D341Med (cell line): Measurements from ENCODE around the gene SLC25A10.

Experiments
- DNase-seq: peaks from one replicate; pipeline ENCODE4 v3.0.0; 2012; ENCODE audit warnings: low spot score

SLC25A10 gene

GRCh38 chr17:81687770-81688541 is 24.1 kb upstream of the SLC25A10 start:
- DNase-seq = peak; percentile 58

DNA sequence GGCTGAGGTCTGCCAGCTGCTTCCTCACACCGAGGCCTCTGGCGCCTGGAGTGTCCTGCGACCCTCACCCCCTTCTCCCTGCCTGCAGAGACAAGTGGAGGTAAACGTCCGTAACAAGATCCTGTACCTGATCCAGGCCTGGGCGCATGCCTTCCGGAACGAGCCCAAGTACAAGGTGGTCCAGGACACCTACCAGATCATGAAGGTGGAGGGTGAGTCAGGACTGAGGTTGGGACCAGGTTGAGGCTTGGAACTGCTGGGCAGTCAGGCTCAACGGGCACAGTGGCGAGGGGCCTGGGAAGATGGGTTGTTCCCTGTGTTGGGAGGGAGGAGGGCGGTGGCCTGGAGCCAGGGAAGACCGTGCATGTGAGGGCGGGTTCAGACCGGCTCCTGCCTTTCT is 23.5 kb upstream of the SLC25A10 start:
- no peak for DNase-seq

DNA sequence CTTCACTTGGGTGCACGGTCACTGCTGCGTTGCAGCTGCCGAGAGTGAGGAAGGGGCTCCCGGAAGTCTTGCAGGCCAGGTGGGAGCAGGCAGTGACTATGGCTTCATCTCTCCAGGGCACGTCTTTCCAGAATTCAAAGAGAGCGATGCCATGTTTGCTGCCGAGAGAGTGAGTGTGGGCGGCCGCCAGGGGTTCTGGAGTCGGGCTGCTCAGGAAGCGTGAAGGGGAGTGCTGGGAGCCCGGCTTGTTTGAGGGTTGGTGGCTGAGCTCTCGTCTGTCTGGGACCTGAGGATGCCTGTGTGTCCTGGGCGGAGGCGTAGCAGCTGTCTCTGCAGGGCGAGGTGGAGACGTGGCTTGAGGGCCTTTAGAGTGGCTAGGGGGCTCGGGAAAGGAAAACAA is 22.0 kb upstream of the SLC25A10 start:
- no peak for DNase-seq

DNA sequence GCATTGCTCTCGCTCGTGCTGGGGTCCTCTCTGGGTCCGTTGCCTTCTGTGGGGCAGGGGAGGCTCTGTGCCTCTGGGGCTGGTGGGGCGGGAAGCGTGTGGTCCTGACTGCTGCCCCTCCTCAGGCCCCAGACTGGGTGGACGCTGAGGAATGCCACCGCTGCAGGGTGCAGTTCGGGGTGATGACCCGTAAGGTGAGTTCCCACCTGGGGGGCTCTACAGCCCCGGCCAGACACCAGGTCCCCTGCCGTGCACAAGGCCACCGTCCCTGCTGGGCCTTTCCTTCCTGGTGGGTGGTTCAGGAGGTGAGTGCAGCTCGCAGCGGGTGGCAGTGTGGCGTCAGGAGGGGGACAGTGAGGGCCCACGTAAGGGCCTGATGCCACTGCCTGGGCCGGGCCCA is 21.5 kb upstream of the SLC25A10 start:
- no peak for DNase-seq

DNA sequence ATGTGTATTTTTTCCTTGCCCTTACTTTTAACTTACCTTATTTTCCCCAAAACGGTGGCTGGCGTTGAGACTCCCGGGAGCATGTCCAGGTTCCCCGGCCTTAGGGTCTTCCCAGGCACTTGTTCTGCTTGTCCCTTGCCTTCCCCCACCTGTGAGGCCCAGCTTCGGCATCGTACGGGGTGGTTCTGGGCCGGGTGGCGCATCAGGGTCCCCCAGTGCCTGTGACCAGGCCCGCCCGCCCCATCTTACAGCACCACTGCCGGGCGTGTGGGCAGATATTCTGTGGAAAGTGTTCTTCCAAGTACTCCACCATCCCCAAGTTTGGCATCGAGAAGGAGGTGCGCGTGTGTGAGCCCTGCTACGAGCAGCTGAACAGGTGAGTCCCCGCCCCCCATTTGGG is 20.9 kb upstream of the SLC25A10 start:
- no peak for DNase-seq

DNA sequence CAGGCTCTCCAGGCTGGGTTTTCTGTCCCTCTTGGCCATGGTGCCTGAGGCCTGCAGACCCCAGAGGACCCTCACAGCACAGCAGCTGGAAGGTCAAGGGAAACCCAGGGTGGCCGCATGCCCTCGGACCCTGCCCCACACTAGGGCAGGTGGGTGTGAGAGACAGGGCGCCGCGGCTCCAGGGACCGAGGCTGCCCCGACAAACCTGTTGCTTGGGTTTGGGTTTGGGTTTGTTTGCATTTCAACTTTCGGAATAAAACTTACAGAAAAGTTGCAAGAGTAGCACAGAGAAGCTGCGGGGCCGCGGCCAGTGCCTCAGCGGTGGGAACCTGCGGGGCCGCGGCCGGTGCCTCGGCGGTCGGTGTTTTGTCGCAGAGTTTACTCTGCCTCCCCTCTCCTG is 20.5 kb upstream of the SLC25A10 start:
- no peak for DNase-seq

DNA sequence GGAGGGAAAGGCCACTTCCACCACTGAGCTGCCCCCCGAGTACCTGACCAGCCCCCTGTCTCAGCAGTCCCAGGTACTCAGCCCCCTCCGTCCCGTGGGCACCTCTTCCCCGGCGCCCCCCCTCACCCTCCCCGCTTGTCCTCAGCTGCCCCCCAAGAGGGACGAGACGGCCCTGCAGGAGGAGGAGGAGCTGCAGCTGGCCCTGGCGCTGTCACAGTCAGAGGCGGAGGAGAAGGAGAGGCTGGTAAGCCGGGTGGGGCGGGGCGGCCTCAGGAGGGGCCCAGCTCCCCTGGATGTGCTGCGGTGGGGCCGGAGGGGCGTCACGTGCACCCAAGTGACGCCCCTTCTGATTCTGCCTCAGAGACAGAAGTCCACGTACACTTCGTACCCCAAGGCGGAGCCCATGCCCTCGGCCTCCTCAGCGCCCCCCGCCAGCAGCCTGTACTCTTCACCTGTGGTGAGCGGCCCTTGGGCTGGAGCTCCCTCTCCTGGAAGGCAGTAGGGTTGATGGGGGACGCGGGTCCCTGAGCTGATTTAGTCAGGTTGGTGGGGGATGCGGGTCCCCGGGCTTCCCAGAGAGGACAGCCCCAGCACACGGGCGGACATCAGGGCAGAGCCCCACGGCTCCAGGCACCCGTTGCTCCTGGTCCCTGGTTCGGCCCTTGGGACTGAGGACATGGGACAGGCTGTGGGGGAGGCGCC is 18.4 kb upstream of the SLC25A10 start:
- peak; percentile 75 for DNase-seq

- no peak for DNase-seq
Observed at GRCh38 chr17:81694810-81695209, 17.3 kb upstream of the SLC25A10 start.

- no peak for DNase-seq
Observed at GRCh38 chr17:81695211-81695610, 16.9 kb upstream of the SLC25A10 start.

GRCh38 chr17:81695801-81696200 is 16.3 kb upstream of the SLC25A10 start:
- DNase-seq = no peak

- DNase-seq = no peak
Observed at GRCh38 chr17:81696218-81696941, 15.7 kb upstream of the SLC25A10 start.

GRCh38 chr17:81697261-81698044 is 14.6 kb upstream of the SLC25A10 start:
- no peak for DNase-seq

DNA sequence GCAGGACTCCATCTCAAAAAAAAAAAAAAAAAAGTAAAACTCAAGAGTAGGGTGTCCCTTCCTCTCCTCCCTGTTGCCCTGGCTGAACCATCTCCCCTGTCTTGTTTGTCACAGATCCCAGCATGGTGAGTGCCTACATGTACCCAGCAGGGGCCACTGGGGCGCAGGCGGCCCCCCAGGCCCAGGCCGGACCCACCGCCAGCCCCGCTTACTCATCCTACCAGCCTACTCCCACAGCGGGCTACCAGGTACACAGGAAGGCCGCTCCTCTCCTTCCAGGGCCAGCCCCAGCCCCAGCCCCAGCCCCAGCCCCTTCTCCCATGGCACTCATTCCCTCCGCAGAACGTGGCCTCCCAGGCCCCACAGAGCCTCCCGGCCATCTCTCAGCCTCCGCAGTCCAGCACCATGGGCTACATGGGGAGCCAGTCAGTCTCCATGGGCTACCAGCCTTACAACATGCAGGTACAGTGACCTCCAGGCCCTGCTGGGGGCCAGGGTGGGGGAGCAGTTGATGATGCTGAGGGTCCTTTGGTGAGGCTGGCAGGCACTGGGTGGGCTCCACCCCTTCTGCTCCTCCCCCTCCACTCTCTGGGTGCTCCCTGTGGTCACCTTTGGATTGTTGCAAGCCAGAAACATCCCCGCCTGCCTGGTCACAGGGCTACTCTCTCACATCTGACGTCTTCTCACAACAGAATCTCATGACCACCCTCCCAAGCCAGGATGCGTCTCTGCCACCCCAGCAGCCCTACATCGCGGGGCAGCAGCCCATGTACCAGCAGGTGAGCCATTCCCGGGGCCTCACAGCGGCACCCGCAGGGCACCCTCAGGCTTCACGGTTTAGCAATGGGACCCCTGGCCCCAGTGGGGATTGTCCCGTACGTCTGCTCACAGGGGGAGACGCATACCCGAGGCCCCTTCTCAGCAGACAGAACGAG is 11.5 kb upstream of the SLC25A10 start:
- DNase-seq = no peak

- no peak for DNase-seq
Observed at GRCh38 chr17:81701288-81702071, 10.6 kb upstream of the SLC25A10 start.

DNA sequence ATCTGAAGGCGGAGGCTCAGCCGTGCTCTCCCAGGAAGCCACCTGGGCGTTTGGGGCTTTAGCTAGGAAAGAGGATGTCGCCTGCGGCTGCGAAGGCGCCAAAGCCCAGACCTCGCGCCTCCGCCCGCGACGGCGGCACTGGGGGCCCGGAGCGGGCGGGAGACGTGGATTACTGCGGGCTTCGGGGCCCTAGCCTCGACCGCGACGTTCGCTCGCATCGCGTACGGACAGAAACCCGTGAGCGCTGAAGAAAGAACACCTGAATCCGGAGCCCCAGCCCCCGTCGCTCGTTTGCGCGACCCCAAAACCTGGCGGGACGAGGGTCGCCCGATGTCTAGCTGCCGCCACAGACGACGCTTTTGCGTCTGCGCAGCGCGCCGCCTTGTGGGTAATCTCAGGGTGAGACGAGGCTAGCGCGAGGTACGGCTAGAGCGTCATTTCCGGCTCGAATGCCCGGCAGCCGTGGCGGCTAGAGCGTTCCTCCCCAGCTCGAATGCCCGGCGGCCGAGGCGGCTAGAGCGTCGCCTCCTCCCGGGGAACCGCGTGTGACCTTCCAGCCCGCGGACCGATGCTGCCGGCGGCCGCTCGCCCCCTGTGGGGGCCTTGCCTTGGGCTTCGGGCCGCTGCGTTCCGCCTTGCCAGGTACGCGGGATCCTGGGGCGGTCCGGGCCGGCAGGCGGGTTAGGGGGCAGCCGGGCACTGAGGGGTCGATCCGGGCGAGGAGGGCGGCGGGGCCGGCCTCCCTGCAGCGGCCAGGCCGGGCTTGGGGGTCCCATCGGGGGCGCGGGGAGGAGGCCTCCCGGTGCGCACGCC is 8.9 kb upstream of the SLC25A10 start, which contains the start of gene MRPL12:
Gene MRPL12, plus strand, starts transcription at position 434 of the 813 bp plus-strand sequence. Its CDS starts 135 bp downstream, at position 569.
- peak; percentile 99 for DNase-seq

- DNase-seq = no peak
Observed at GRCh38 chr17:81703747-81704654, 8.1 kb upstream of the SLC25A10 start.

- no peak for DNase-seq
Observed at GRCh38 chr17:81705518-81706231, 6.4 kb upstream of the SLC25A10 start.

GRCh38 chr17:81706232-81706611 is 5.9 kb upstream of the SLC25A10 start:
- no peak for DNase-seq
